NCI-H2227 (cell line): ENCODE data around the gene RAB1B.
"Not testable (repeated sequence)": the region's sequence is repeated elsewhere in the genome, so short reads cannot be mapped to it uniquely, and the experiment has no call there.

Experiments
- DNase-seq: peaks from one replicate; lab custom pipeline; 2025; ENCODE audit not compliant: unreplicated experiment; lab: John Stamatoyannopoulos, UW

RAB1B gene

GRCh38 chr11:66239511-66239910 lies 28.9 kb upstream of the RAB1B start:
- DNase-seq = no peak

- no peak for DNase-seq
Observed at GRCh38 chr11:66239998-66240780, 28.2 kb upstream of the RAB1B start.

- DNase-seq = no peak
Observed at GRCh38 chr11:66240781-66241136, 27.7 kb upstream of the RAB1B start.

- no peak for DNase-seq
Observed at GRCh38 chr11:66242095-66242765, 26.2 kb upstream of the RAB1B start.

- DNase-seq = no peak
Observed at GRCh38 chr11:66243782-66244535, 24.5 kb upstream of the RAB1B start.

GRCh38 chr11:66247295-66247694 lies 21.1 kb upstream of the RAB1B start:
- DNase-seq = no peak

GRCh38 chr11:66247801-66248200 lies 20.6 kb upstream of the RAB1B start:
- no peak for DNase-seq

- DNase-seq = no peak
Observed at GRCh38 chr11:66248903-66249302, 19.5 kb upstream of the RAB1B start.

GRCh38 chr11:66251809-66252208 lies 16.6 kb upstream of the RAB1B start:
- DNase-seq = no peak

- DNase-seq = not testable (repeated sequence)
Observed at GRCh38 chr11:66253081-66253480, 15.4 kb upstream of the RAB1B start.

- peak; percentile 59 for DNase-seq
Observed at GRCh38 chr11:66258473-66258893, 10.0 kb upstream of the RAB1B start.

GRCh38 chr11:66259225-66259624 lies 9.2 kb upstream of the RAB1B start:
- DNase-seq = no peak

GRCh38 chr11:66259956-66260355 lies 8.5 kb upstream of the RAB1B start:
- no peak for DNase-seq

GRCh38 chr11:66261578-66261977 lies 6.9 kb upstream of the RAB1B start:
- no peak for DNase-seq

- no peak for DNase-seq
Observed at GRCh38 chr11:66262191-66262590, 6.2 kb upstream of the RAB1B start.

- DNase-seq = no peak
Observed at GRCh38 chr11:66262696-66263095, 5.7 kb upstream of the RAB1B start.

- DNase-seq = no peak
Observed at GRCh38 chr11:66263231-66263630, 5.2 kb upstream of the RAB1B start.

- DNase-seq = no peak
Observed at GRCh38 chr11:66263785-66264184, 4.7 kb upstream of the RAB1B start.

GRCh38 chr11:66264383-66264782 lies 4.1 kb upstream of the RAB1B start:
- no peak for DNase-seq

- peak; percentile 25 for DNase-seq
Observed at GRCh38 chr11:66264914-66265313, 3.5 kb upstream of the RAB1B start.

GRCh38 chr11:66265531-66266377 lies 2.7 kb upstream of the RAB1B start:
- DNase-seq = no peak
